DOHH2 (cell line): ENCODE data around the gene ADAMTSL1.

ENCODE experiments used
- H3F3A ChIP-seq: fragments of 200-600 bp; sonication (generic), shearing (Covaris generic); 2 replicates; pipeline ENCODE4 v1.6.0; 2016; ENCODE audit warnings: antibody characterized with exemption, mild to moderate bottlenecking; ENCODE audit not compliant: control insufficient read depth, insufficient read depth
- H3K27ac ChIP-seq: fragments of 200-600 bp; sonication (generic); 2 replicates; pipeline ENCODE4 v1.5.1; 2014; ENCODE audit warnings: low read depth, mild to moderate bottlenecking, low read length, moderate library complexity
- H3K27me3 ChIP-seq: fragments of 200-600 bp; sonication (generic); 2 replicates; pipeline ENCODE4 v1.6.1; 2014; ENCODE audit warnings: mild to moderate bottlenecking, low read length, mixed read lengths; ENCODE audit not compliant: control insufficient read depth
- H3K36me3 ChIP-seq: fragments of 200-600 bp; sonication (generic); 2 replicates; pipeline ENCODE4 v1.6.1; 2014; ENCODE audit warnings: mild to moderate bottlenecking, low read length, moderate library complexity, mixed read lengths; ENCODE audit not compliant: control insufficient read depth
- H3K4me1 ChIP-seq: fragments of 200-600 bp; sonication (generic); 2 replicates; pipeline ENCODE4 v1.6.1; 2014; ENCODE audit warnings: mild to moderate bottlenecking, low read length, mixed read lengths; ENCODE audit not compliant: control insufficient read depth
- H3K4me2 ChIP-seq: fragments of 200-600 bp; sonication (generic); 2 replicates; pipeline ENCODE4 v1.6.0; 2014; ENCODE audit warnings: mild to moderate bottlenecking, low read length, moderate library complexity
- H3K4me3 ChIP-seq: fragments of 200-600 bp; sonication (generic); 2 replicates; pipeline ENCODE4 v1.5.1; 2014; ENCODE audit warnings: mild to moderate bottlenecking, low read length, mixed read lengths
- H3K79me2 ChIP-seq: fragments of 200-600 bp; sonication (generic); 2 replicates; pipeline ENCODE4 v1.6.1; 2014; ENCODE audit warnings: mild to moderate bottlenecking, low read length, mixed read lengths; ENCODE audit not compliant: control insufficient read depth
- H3K9me2 ChIP-seq: fragments of 200-600 bp; sonication (generic); replicated peaks from 2 replicates; pipeline ENCODE4 v1.6.1; 2014; ENCODE audit warnings: mild to moderate bottlenecking, low read length, mixed read lengths; ENCODE audit not compliant: control insufficient read depth
- H3K9me3 ChIP-seq: fragments of 200-600 bp; sonication (generic); 2 replicates; pipeline ENCODE4 v1.6.1; 2014; ENCODE audit warnings: antibody characterized with exemption, low read length, mixed read lengths; ENCODE audit not compliant: control insufficient read depth, insufficient read depth
- H4K20me1 ChIP-seq: fragments of 200-600 bp; sonication (generic); 2 replicates; pipeline ENCODE4 v1.6.0; 2014; ENCODE audit warnings: low read depth, mild to moderate bottlenecking, antibody characterized with exemption, low read length, moderate library complexity; ENCODE audit not compliant: control insufficient read depth, insufficient read depth
- CTCF ChIP-seq: fragments of 200-600 bp; sonication (generic); IDR thresholded peaks from one replicate; pipeline ENCODE4 v1.5.1; 2014; ENCODE audit warnings: antibody characterized with exemption, mild to moderate bottlenecking, low read depth, low read length; ENCODE audit not compliant: poor library complexity, severe bottlenecking
- EZH2phosphoT487 ChIP-seq: fragments of 200-600 bp; sonication (generic); IDR thresholded peaks from 2 replicates; pipeline ENCODE4 v1.6.1; 2017; ENCODE audit warnings: borderline replicate concordance, mild to moderate bottlenecking, antibody characterized with exemption, low read length, moderate library complexity, mixed read lengths

Gene ADAMTSL1

GRCh38 chr9:18499062-18499461, 25.1 kb downstream of the ADAMTSL1 start:
- Histone ChIP-seq H3K4me3 (no peak overlapping the region), H3K9me3 (no peaks in the 10 kb centered on the region), H3K27ac (no peak overlapping the region), H3K79me2 (no peaks in the 10 kb centered on the region), H3K27me3 (no peaks in the 10 kb centered on the region), H3K36me3 (no peaks in the 10 kb centered on the region), H4K20me1 (no peaks in the 10 kb centered on the region), H3K4me2 (no peak overlapping the region), H3F3A (no peaks in the 10 kb centered on the region), H3K9me2 (no peaks in the 10 kb centered on the region), H3K4me1 (no peaks in the 10 kb centered on the region)
- no peak for TF ChIP-seq CTCF
- TF ChIP-seq EZH2phosphoT487, result no peak

DNA sequence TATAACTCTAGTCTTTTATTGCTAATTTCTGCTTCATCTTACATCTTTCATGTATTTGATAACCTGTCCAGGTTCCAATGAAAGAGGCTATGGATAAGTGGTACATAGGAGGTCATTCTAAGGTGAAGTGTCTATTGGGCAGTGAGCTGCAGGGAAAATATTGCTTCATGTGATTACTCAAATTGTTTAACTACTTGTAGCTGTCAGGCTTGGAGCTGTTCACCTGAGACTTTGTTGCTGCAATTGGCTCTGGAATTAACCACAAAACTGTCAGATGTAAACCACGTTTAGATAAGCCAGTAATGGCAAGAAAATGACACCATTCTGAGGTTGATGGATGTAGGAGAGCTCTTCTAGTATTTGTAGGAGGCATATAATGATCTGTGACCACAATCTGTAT, 26.0 kb downstream of the ADAMTSL1 start:
- H3K4me1 ChIP-seq, result no peaks in the 10 kb centered on the region

DNA sequence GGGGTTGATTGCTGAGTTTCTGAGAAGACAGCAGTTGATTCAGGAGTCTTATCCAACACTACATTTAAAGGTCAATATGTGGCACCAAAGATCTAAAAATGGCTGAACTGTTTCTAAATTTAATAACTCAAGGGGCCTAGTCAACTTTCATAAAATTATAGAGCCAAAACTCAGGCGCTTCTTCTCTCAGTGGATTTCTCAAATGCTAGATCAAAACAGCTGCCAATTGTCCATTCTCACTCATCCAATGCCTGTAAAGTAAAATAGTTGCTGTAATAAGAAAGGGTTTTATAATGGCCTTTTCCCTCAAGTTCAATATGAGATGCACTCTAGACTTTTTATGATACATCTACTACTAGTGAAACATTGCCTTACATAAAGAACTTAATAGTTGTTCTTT, 26.5 kb downstream of the ADAMTSL1 start:
- Histone ChIP-seq H3K36me3 (no peaks in the 10 kb centered on the region), H3K9me2 (no peaks in the 10 kb centered on the region), H3K4me1 (no peaks in the 10 kb centered on the region), H3K4me2 (no peak overlapping the region), H3K9me3 (no peaks in the 10 kb centered on the region), H3K79me2 (no peaks in the 10 kb centered on the region), H3F3A (no peaks in the 10 kb centered on the region), H3K27me3 (no peaks in the 10 kb centered on the region), H4K20me1 (no peaks in the 10 kb centered on the region), H3K4me3 (no peak overlapping the region), H3K27ac (no peak overlapping the region)
- TF ChIP-seq EZH2phosphoT487 (no peak), CTCF (no peak)

More for the DNA sequence above, 26.0 kb downstream of the ADAMTSL1 start:
- H3K4me2 ChIP-seq, result no peak overlapping the region
- H4K20me1 ChIP-seq, result no peaks in the 10 kb centered on the region
- no peaks in the 10 kb centered on the region for H3F3A ChIP-seq
- no peaks in the 10 kb centered on the region for H3K79me2 ChIP-seq
- H3K9me3 ChIP-seq, result no peaks in the 10 kb centered on the region
- H3K4me3 ChIP-seq, result no peak overlapping the region
- no peaks in the 10 kb centered on the region for H3K27me3 ChIP-seq
- no peak for TF ChIP-seq CTCF
- no peak for TF ChIP-seq EZH2phosphoT487
- no peak overlapping the region for H3K27ac ChIP-seq
- H3K36me3 ChIP-seq, result no peaks in the 10 kb centered on the region
- H3K9me2 ChIP-seq, result no peaks in the 10 kb centered on the region

DNA sequence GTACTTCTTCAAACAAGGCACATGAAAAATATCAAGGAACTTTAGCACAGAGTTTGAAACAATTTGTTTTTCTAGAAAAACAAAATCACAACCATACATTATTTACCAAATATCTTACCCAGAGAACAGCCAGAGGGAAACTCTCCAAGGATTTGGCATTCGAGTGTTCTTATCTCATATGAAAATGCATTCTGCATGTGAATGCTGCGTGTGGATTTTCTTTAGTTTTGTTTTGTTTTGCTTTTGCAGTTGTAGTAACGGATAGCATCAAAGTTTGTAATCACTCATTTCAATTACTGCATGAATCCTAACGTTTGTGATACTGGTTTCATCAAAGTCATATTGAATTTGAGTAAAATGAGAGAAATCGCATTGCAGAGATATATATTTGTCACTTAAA, 28.0 kb downstream of the ADAMTSL1 start:
- Histone ChIP-seq H3K27me3 (no peaks in the 10 kb centered on the region), H3K9me3 (no peaks in the 10 kb centered on the region), H3K79me2 (no peaks in the 10 kb centered on the region), H3K36me3 (no peaks in the 10 kb centered on the region), H3K4me2 (no peak overlapping the region), H4K20me1 (no peaks in the 10 kb centered on the region), H3K9me2 (no peaks in the 10 kb centered on the region), H3K4me3 (no peak overlapping the region), H3F3A (no peaks in the 10 kb centered on the region), H3K4me1 (no peaks in the 10 kb centered on the region), H3K27ac (no peak overlapping the region)
- TF ChIP-seq CTCF (no peak), EZH2phosphoT487 (no peak)
